ENCODE measurements around the gene S100A8. TPM values are rescaled to one million over a fixed set of nuclear protein-coding genes. Genes with fewer than 3 reads are reported as not detected.
"Not testable (repeated sequence)": the region's sequence is repeated elsewhere in the genome, so short reads cannot be mapped to it uniquely, and the experiment has no call there.

Gene S100A8
- total and polyA plus RNA-seq, 2 donors (not counting 3 experiments of a cell fraction or from before 2014, with no cell fraction given), result not detected

- POLR2A ChIA-PET, result no interaction called here
- no peaks in the 10 kb centered on the region for H3K9me1 ChIP-seq (replicated peaks; ENCODE audit: control insufficient read depth, extremely low read depth, insufficient read depth, low read length)
- H3K4me1 ChIP-seq (ENCODE audit: control insufficient read depth, extremely low read depth, insufficient read depth, low read length), result no peaks in the 10 kb centered on the region
- intact Hi-C loops (cut with micrococcal nuclease) (no loop called here), dilution Hi-C loops (cut with MboI; ENCODE audit: extremely low pct_ligation_motif_present, low sequenced_read_pairs) (no loop called here)
- no peak for DNase-seq (ENCODE audit: low read depth, low spot score)
- H3K9ac ChIP-seq (replicated peaks; ENCODE audit: extremely low read depth, insufficient read depth, low read length), result no peak overlapping the region
- no peak overlapping the region for H3K4me3 ChIP-seq (replicated peaks in 1 of 3; ENCODE audit: insufficient read depth in 1 of 3, low read depth in 1 of 3, low read length in 3 of 3)
- TF ChIP-seq MYC (IDR thresholded peaks at IDR 0.05; ENCODE audit: low read depth, low read length), result no peak
- TF ChIP-seq EZH2 (IDR thresholded peaks at IDR 0.05; ENCODE audit: borderline replicate concordance, low read depth, low read length, severe bottlenecking), result no peak
- TF ChIP-seq FOS (IDR thresholded peaks at IDR 0.05; ENCODE audit: borderline replicate concordance, insufficient read depth, low read length), result no peak
- TF ChIP-seq POLR2A (IDR thresholded peaks at IDR 0.05; ENCODE audit: low read depth, low read length), result no peak
- no peak for TF ChIP-seq JUN (IDR thresholded peaks at IDR 0.05; ENCODE audit: borderline replicate concordance, insufficient read depth, insufficient read length, low read depth)
- no peak for TF ChIP-seq POLR2AphosphoS5 (IDR thresholded peaks at IDR 0.05; ENCODE audit: insufficient read depth, low read depth, low read length)
- TF ChIP-seq MAX (IDR thresholded peaks at IDR 0.05; ENCODE audit: insufficient read depth, insufficient read length), result no peak
- no peak for TF ChIP-seq GATA2 (IDR thresholded peaks at IDR 0.05; ENCODE audit: insufficient read depth, insufficient read length, low read depth, low read length)
- no peak for TF ChIP-seq CTCF (IDR thresholded peaks at IDR 0.05; ENCODE audit: extremely low read depth in 1 of 2, insufficient read depth in 1 of 2, low read depth in 1 of 2, low read length in 2 of 2)
- H3K79me2 ChIP-seq (ENCODE audit: control insufficient read depth, insufficient read depth, low read length), result no peaks in the 10 kb centered on the region
- H3K27ac ChIP-seq (ENCODE audit: insufficient read depth, low read depth, low read length), result no peak overlapping the region
- no peak overlapping the region for H3K4me2 ChIP-seq (ENCODE audit: insufficient read depth, low read length)
- CTCF ChIA-PET, result interaction anchor here (13.2 kb wide), 1 partner anchor 146 kb away, joined by 331 read pairs; no protein-coding TSS in a partner anchor
- peaks cover 2 to 3% of the 10 kb centered on the region in 2 experiments for H3K27me3 ChIP-seq (ENCODE audit: control insufficient read depth in 2 of 2, insufficient read depth in 2 of 2, low read length in 2 of 2)
- no peaks in the 10 kb centered on the region for H3K9me3 ChIP-seq (replicated peaks; ENCODE audit: control insufficient read depth, insufficient read depth, low read length)
- no peaks in the 10 kb centered on the region for H4K20me1 ChIP-seq (replicated peaks; ENCODE audit: control insufficient read depth, extremely low read depth, insufficient read depth, low read length)
- no peak overlapping the region for H2AFZ ChIP-seq (ENCODE audit: low read depth, low read length)
- BruUV-seq (replicated peaks), result no TSS peak
- no peak for FAIRE-seq
- H3K36me3 ChIP-seq (ENCODE audit: control insufficient read depth in 2 of 2, extremely low read depth in 1 of 2, insufficient read depth in 2 of 2, low read length in 2 of 2), result no peaks in the 10 kb centered on the region
Measured at GRCh38 chr1:153347856-153348255, 43.0 kb downstream of the S100A8 start.

- H3K9me1 ChIP-seq (replicated peaks; ENCODE audit: control insufficient read depth, extremely low read depth, insufficient read depth, low read length); H3K36me3 ChIP-seq (ENCODE audit: control insufficient read depth in 2 of 2, extremely low read depth in 1 of 2, insufficient read depth in 2 of 2, low read length in 2 of 2); intact Hi-C loops (cut with micrococcal nuclease); DNase-seq (ENCODE audit: low read depth, low spot score); H3K4me3 ChIP-seq (replicated peaks in 1 of 3; ENCODE audit: insufficient read depth in 1 of 3, low read depth in 1 of 3, low read length in 3 of 3); POLR2A ChIA-PET; H3K4me2 ChIP-seq (ENCODE audit: insufficient read depth, low read length); H3K79me2 ChIP-seq (ENCODE audit: control insufficient read depth, insufficient read depth, low read length); FAIRE-seq; H2AFZ ChIP-seq (ENCODE audit: low read depth, low read length); H3K4me1 ChIP-seq (ENCODE audit: control insufficient read depth, extremely low read depth, insufficient read depth, low read length); BruUV-seq (replicated peaks); H3K27ac ChIP-seq (ENCODE audit: insufficient read depth, low read depth, low read length); H3K9me3 ChIP-seq (replicated peaks; ENCODE audit: control insufficient read depth, insufficient read depth, low read length); H4K20me1 ChIP-seq (replicated peaks; ENCODE audit: control insufficient read depth, extremely low read depth, insufficient read depth, low read length); H3K27me3 ChIP-seq (ENCODE audit: control insufficient read depth in 2 of 2, insufficient read depth in 2 of 2, low read length in 2 of 2); dilution Hi-C loops (cut with MboI; ENCODE audit: extremely low pct_ligation_motif_present, low sequenced_read_pairs); H3K9ac ChIP-seq (replicated peaks; ENCODE audit: extremely low read depth, insufficient read depth, low read length): not testable (repeated sequence)
- CTCF ChIA-PET, result interaction anchor here (1.2 kb wide), 1 partner anchor 148 kb away, joined by 4 read pairs; no protein-coding TSS in a partner anchor
Measured at GRCh38 chr1:153347049-153347448, 43.8 kb downstream of the S100A8 start.

Data from endothelial cell of umbilical vein (primary cell).